ENCODE data around the gene SRSF4.

DNA sequence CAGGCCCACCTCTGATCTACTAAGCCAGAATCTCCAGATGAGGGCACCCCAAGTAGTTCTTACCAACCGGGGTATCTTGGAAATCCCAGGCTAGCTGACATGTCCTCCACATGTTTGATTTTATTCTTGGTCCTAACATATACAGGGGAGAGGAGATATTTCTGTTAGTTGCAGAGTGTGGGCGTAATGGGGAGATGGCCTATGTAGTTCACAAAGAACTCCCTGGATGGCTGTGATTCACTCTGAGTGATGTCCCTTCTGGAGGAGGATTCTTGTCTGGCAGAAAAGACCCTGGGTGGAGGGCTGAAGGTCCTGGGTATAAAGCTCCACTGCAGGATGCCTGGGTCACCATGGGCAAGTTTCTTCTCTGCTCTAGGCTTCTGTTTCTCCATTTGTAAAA is 35.9 kb upstream of the SRSF4 start:
- no peak for TF ChIP-seq GATA2 (IDR thresholded peaks at IDR 0.05; ENCODE audit: low read depth, low read length)
- no peak for TF ChIP-seq GATA3 (IDR thresholded peaks at IDR 0.05; ENCODE audit: low read depth, low read length)
